ENCODE data around the gene URB2. TPM values are rescaled to one million over a fixed set of nuclear protein-coding genes. Genes with fewer than 3 reads are reported as not detected.

Gene URB2
- total RNA-seq, 1 experiment from 2014 or later: 20.4 TPM

GRCh38 chr1:229607370-229607769 is 18.7 kb upstream of the URB2 start:
- DNase-seq (ENCODE audit: low read depth, low spot score) (no peak), ATAC-seq (no peak)
- no TSS peak for BruUV-seq (replicated peaks)
- Histone ChIP-seq H3K4me1 (ENCODE audit: control insufficient read depth in 1 of 2, insufficient read depth in 2 of 2, low read length in 2 of 2) (no peaks in the 10 kb centered on the region), H2AFZ (ENCODE audit: low read depth, low read length, poor library complexity, severe bottlenecking) (no peak overlapping the region), H3K27me3 (ENCODE audit: insufficient read depth, low read length) (no peaks in the 10 kb centered on the region), H3K4me2 (ENCODE audit: low read length) (no peak overlapping the region), H3K9me3 (ENCODE audit: control insufficient read depth in 1 of 2, insufficient read depth in 1 of 2, low read depth in 1 of 2, low read length in 2 of 2) (no peaks in the 10 kb centered on the region), H3K36me3 (ENCODE audit: control insufficient read depth in 1 of 2, insufficient read depth in 2 of 2, low read length in 2 of 2) (peaks cover 31 to 42% of the 10 kb centered on the region in 2 experiments; a peak in 3 of 4 replicates), H3K4me3 (replicated peaks in 1 of 2; ENCODE audit: low read depth in 1 of 2, low read length in 2 of 2) (no peak overlapping the region), H3K9ac (ENCODE audit: low read length) (no peak overlapping the region), H3K9me2 (ENCODE audit: insufficient read depth) (no peaks in the 10 kb centered on the region), H4K20me1 (ENCODE audit: insufficient read depth) (no peaks in the 10 kb centered on the region), H3K79me2 (ENCODE audit: insufficient read depth, low read length) (no peaks in the 10 kb centered on the region; the same call in 1 of the 2 replicates), H3K27ac (ENCODE audit: low read depth, low read length) (no peak overlapping the region)
- intact Hi-C loops (cut with micrococcal nuclease): no loop called here
- ChIA-PET CTCF (no interaction called here), POLR2A (no interaction called here), RAD21 (ENCODE audit: low non-redundant PET in 1 of 2, low total read pairs in 2 of 2, uncharacterized antibody in 2 of 2, unreplicated experiment in 2 of 2) (no interaction called here)
- no peak for TF ChIP-seq YY1 (IDR thresholded peaks at IDR 0.05; ENCODE audit: extremely low read depth, insufficient replicate concordance, low read depth, low read length)
- TF ChIP-seq TCF7L2 (IDR thresholded peaks at IDR 0.05; ENCODE audit: borderline replicate concordance, extremely low read depth, insufficient read depth, insufficient read length): no peak
- TF ChIP-seq CBX3 (IDR thresholded peaks at IDR 0.05; ENCODE audit: low read depth): no peak
- TF ChIP-seq ELF1 (IDR thresholded peaks at IDR 0.05; ENCODE audit: borderline replicate concordance, low read depth): no peak
- no peak for TF ChIP-seq REST (IDR thresholded peaks at IDR 0.05; ENCODE audit: low read depth)
- TF ChIP-seq JUND (IDR thresholded peaks at IDR 0.05): no peak
- no peak for TF ChIP-seq CEBPB (IDR thresholded peaks at IDR 0.05; ENCODE audit: low read depth)
- no peak for TF ChIP-seq ATF3 (IDR thresholded peaks at IDR 0.05)
- TF ChIP-seq EZH2 (IDR thresholded peaks at IDR 0.05): no peak
- TF ChIP-seq SP1 (IDR thresholded peaks at IDR 0.05; ENCODE audit: low read depth): no peak
- TF ChIP-seq POLR2A (IDR thresholded peaks at IDR 0.05; ENCODE audit: borderline replicate concordance, extremely low read depth, insufficient read depth, insufficient read length): no peak
- TF ChIP-seq, protein P1, sequence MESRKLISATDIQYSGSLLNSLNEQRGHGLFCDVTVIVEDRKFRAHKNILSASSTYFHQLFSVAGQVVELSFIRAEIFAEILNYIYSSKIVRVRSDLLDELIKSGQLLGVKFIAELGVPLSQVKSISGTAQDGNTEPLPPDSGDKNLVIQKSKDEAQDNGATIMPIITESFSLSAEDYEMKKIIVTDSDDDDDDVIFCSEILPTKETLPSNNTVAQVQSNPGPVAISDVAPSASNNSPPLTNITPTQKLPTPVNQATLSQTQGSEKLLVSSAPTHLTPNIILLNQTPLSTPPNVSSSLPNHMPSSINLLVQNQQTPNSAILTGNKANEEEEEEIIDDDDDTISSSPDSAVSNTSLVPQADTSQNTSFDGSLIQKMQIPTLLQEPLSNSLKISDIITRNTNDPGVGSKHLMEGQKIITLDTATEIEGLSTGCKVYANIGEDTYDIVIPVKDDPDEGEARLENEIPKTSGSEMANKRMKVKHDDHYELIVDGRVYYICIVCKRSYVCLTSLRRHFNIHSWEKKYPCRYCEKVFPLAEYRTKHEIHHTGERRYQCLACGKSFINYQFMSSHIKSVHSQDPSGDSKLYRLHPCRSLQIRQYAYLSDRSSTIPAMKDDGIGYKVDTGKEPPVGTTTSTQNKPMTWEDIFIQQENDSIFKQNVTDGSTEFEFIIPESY (IDR thresholded peaks at IDR 0.05; ENCODE audit: extremely low read depth, insufficient replicate concordance, low read length): no peak
- TF ChIP-seq POLR2AphosphoS5 (IDR thresholded peaks at IDR 0.05; ENCODE audit: low read depth, low read length): no peak
- TF ChIP-seq ZFX (IDR thresholded peaks at IDR 0.05): no peak
- TF ChIP-seq CTCF (IDR thresholded peaks at IDR 0.05 in 2 of 3, conservative IDR thresholded peaks at IDR 0.05 in 1 of 3; ENCODE audit: borderline replicate concordance in 1 of 3, insufficient read depth in 1 of 3, low read depth in 2 of 3, low read length in 2 of 3): no peak
- no peak for TF ChIP-seq SIN3A (IDR thresholded peaks at IDR 0.05; ENCODE audit: low read depth)
- no peak for TF ChIP-seq ZNF274 (IDR thresholded peaks at IDR 0.05; ENCODE audit: low read depth, low read length)
